Left colon (tissue), 2 donors: ENCODE results near the gene CHAF1A. TPM values are rescaled to one million over a fixed set of nuclear protein-coding genes. Genes with fewer than 3 reads are reported as not detected.

Experiments
- ATAC-seq: fragments of 200-7000 bp; cut with Tn5 transposase; one replicate; pipeline ENCODE4 v1.9.1; 2020; ENCODE audit warnings: mild to moderate bottlenecking, moderate library complexity
- DNase-seq, 2 donors: peaks; one replicate each; pipeline ENCODE4 v3.0.0-alpha.2; 2020
- intact Hi-C, 2 donors: fragments of 100-400 bp; cut with DNase I in 1 of 2; cut with micrococcal nuclease in 1 of 2; formaldehyde crosslinking; loops; one replicate each; pipeline versions ENCODE4 v1.11.2 to v1.14.0; 2022; cut with DNase I, micrococcal nuclease
- total RNA-seq, 2 donors: library from RNA; stranded (reverse); fragmentation: NEBNext Ultra II Directional; extraction: Animal tissue kit (Norgen Biotek cat#: 25700); gene quantifications; one replicate each; pipeline ENCODE4 v1.2.1, GENCODE V29; 2021
- donor health status: DM: no; HTN: no; CAD: no.
- donor health status: DM: yes; HTN: yes; CAD: no.

The CHAF1A gene
- total RNA-seq, 2 donors from 2014 or later = 10.0 to 15.5 TPM

DNA sequence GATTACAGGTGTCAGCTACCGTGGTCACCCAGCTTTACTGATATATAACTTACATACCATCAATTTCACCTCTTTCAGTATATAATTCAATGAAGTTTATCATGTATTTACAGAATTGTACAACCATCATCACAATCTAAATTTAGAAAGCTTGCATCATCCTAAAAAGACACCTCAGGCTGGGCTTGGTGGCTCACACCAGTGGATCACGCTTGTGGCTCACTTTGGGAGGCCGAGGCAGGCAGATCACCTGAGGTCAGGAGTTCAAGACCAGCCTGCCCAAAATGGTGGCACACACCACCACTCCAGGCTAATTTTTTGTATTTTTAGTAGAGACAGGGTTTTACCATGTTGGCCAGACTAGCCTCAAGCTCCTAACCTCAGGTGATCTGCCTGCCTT, 65.4 kb downstream of the CHAF1A start:
- intact Hi-C loops = no loop called here
- DNase-seq = no peak
- ATAC-seq = no peak

DNA sequence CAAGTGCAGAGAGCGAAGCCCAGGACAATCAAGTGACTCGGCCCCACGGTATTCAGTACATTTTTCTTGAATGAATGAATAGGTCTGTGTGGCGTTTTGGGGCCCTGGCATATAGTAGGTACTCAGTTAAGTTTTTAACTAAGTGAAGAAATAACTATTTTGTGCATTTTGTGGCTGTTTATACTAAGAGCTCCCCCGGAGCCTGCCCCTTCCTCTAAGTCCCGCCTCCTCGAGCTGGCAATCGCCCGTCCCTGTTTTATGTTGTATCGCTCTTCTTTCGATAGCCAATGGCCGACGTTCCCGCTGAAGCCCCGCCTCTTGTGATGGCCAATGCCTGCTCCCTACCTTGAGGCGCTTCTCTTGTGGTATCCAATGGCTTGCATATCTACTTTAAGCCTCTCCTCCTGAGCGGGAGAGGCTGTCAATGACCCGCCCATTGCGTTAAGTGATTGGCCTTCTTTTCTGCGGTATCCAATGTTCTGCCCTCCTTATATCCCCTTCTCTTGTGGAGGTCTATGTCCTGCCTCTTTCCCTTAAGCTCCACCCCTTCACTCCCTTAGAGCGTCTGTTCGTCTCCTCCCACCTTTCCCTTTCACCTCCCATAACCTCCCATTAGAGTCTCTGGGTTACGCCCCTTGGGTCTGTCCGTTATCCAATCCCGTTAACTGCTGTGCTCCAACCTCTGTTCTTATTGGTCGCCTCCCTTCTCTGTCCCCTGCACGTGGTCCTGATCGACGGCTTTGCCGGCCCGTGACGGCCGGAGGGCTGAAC, 69.1 kb downstream of the CHAF1A start:
- intact Hi-C loops = no loop called here
- DNase-seq = peak; percentile 97 to 99
- peak; percentile 87 for ATAC-seq

DNA sequence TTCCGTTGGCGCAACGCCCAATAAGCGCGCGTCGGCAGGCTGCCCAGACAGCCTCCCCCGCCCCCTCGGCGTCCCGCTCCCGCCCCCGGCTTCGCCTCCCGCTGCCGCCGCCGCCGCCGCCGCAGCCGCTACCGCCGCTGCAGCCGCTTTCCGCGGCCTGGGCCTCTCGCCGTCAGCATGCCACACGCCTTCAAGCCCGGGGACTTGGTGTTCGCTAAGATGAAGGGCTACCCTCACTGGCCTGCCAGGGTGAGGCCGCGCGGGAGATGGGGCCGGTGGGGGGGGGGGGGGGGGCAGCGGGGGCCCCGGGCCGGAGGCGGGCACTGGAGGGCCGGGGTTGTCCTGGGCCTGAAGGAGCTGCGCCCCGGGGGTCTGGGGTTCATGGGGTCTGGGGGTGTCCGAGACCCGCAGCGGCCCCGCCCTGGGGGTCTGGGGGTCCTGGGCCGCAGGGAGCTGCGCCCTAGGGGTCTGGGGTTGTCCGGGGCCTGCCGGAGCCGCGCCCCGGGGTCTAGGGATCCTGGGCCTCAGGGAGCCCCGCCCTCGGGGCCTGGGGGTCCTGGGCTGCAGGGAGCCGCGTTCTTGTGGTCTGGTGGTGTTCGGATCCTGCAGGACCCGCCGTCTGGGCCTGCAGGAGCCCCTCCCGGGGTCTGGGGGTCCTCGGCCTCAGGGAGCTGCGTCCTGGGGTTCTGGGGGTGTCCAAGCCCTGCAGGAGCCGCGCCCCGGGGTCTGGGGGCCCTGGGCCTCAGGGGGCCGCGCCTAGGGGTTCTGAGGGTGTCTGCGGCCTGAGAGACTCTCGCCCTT, 69.9 kb downstream of the CHAF1A start, which contains the start of gene HDGFL2:
HDGFL2 (plus strand) TSS at position 124 of the 801 bp plus-strand sequence; CDS start at position 178, 54 bp downstream.
- DNase-seq (peak in 1 of 2 donors; percentile 96), ATAC-seq (no peak)
- intact Hi-C loops = no loop called here

DNA sequence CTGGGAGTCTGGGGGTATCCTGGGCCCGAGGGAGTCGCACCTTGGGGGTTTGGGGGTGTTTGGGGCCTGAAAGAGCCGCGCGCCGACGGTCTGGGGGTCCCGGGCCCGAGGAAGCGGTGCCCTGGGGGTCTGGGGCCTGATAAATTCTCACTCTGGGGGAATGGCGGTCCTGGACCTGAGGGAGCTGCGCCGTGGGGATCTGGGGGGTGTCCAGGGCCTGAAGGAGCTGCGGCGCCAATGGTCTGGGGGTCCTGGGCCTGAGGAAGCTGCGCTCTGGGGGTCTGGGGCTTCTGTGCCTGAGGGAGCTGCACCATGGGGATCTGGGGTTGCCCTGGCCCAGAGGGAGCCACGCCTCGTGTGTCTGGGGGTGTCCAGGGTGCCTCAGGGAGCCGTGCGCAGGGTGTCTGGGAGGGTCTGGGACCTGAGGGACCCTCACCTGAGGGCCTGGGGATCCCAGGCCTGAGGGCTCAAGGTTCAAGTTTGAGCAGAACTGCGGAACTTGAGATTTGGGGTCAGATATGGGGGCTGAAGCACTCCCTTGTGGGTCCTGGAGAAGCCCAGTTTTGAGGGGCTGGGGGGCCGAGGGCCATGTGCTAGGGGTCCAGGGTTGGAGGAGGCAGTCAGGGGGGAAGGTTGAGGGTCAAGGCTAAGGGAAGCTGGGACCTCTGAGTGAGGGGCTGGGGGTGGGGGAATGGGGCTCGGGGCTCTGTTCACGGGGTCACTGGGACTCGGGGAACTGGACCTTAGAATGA, 70.7 kb downstream of the CHAF1A start:
- intact Hi-C loops = no loop called here
- ATAC-seq (no peak), DNase-seq (no peak)

DNA sequence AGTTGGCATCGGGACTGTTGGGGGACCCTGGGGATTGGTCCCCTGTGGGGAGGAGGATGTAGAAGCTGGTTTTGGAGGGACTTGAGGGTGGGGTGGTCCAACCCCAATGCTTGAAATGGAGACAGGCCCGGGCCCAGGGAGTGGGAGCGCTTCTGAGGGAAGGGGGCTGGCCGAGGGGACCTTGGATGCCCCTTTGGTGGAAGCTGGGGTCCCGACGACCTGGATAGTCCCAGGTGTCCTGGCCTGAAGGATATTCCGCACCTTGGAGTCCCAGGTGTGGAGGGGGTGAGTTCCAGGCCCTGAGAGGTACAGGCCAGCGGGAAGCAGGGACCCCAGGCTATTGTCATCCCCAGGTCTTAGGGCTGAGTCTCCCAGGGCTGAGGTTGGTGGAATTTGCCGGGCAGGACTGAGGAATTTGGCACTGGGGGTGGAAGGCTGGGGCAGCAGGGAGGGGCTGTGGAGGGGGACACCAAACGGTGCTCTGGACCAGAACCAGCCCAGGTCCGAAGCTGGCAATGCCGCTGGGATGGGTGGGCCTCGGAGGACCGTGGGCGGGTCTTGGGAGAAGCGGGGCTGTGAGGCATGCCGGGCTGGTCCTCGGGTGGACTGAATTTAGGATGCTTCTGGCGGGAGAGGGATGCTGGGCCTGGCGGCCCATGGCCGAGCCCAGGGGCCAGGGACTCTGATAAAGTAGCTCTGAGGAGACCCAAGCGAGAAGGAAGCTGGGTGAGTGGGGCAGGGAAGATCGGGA, 71.5 kb downstream of the CHAF1A start:
- DNase-seq (no peak), ATAC-seq (no peak)
- intact Hi-C loops = no loop called here

DNA sequence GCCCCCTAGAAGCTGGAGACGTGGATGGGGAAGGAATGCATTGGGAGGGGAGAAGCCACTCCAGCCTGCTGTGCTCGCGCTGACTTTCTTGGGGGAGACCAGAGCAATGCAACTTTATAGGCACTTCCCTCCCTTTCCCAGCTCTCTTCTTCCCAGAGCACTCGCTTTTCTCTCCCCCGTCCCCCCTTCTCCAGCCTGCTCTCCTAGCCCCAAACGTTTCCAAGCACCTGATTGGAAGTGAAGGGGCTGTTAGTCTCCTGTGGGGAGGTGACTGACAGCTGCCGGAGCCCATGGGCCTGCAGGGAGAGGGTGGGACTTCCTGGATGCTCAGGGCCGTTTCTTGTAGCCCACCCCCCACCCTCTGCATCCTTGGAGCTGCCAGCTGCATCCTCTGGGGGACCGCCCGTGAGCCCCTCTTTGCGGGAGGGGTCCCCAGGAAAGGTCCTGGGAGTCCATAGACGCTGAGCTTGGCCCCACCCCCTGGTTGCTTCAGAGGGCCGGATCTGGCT, 72.1 kb downstream of the CHAF1A start:
- intact Hi-C loops = no loop called here
- ATAC-seq = no peak
- DNase-seq = no peak

DNA sequence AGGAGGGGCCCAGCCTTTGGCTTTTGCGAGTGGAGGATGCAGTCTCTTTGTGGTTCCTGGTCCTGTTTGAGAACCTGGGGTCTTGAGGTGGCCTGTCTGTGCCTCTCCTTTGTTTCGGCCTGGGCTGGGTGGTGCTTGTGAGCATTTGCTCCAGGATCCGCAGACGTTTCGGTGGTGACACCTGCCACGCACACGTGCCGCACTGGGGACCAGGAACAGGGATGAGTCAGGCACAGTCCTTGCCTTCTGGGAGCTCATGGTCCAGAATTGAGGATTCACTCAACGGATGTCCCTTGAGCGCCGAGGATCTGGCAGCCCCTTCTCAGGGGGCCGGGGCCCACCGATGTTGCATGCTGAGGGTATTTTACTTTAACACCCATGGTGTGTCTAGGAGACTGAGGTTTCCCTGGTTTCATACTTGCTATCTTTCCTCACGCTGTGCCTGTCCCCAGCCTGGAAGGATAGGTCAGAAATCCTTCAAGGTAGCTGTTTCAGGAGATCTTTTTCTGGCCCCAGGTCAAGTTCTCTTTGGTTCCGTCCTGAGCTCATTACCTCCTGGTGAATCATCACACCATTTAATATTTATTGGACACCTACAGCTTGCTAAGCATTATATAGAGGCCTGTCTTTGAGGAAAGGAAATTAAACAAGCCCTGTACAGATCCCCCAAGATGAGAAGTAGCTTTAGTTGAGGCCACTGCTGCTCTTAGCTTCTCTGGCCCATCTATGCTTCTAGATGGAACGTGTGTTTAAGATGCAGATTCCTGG, 74.8 kb downstream of the CHAF1A start:
- ATAC-seq = no peak
- no peak for DNase-seq
- intact Hi-C loops = no loop called here

DNA sequence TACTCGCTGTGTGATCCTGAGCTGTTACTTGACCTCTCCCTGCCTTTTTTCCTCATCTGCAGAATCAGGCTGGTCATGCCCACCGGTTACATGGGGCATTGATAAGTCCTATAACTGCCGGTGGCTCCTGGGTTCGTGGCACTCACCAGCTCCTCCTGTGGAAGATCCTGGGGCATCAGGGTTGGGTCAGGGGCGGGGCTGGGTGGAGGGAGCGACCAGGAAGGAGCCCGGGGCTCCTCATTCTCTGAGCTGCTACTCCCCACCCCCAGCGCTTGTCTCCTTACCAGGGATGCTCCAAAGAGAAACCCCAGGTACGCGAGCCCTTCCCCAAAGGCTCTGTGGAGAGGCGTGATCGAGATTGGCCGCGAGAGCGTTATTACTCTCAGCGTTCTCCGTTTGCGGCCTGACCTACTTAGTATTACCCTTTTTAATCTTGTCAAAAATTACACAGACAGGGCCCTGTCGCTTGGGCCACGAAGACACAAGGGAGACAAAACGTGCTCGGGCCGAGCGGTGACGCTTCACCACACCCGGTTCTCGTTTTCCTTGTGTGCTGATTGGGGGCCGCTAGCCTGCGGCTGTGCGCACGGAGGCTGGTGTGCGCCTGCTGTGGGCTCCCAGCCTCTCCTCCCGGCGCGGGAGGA, 80.4 kb downstream of the CHAF1A start:
- DNase-seq = no peak
- ATAC-seq = peak; percentile 41
- intact Hi-C loops = no loop called here

DNA sequence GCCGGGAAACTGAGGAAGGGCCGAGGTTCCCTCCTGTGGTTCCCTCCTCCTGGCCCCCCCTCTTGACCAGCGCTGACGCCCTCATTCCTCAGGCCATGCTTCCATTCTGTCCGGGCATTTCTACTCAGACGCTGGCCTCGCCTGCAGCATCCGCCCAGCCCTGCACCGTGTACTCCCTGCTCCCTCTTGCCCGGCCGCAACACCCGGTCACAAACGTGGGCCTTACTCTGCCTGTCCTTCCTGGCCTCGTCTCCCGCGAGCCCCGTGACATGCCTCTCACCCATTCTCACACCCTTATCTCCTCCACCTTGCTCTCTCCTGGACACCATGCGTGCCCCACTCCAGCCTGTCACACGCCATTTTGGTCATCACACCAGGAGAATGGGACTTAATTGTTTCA, 80.9 kb downstream of the CHAF1A start:
- no peak for DNase-seq
- ATAC-seq = no peak
- intact Hi-C loops = no loop called here

DNA sequence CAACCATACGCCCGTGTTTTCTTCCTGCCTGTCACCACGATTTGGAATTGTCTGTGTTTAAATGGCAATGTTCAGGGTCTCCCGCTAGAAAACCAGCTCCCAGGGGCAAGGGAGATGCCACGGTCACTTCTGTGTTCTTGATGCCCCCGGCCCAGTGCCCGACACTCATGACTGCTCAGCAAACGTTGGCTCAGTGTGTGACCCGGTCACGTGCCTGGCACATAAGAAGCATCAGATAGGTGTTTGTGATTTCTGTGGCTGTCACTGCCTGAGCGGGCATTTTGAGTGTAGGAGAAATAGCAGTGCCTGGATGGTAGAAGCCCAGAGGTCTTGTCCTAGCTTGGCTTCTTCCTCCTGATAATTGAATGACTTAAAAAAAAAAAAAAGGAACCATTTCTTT, 85.1 kb downstream of the CHAF1A start:
- no peak for ATAC-seq
- DNase-seq = no peak
- intact Hi-C loops = no loop called here

DNA sequence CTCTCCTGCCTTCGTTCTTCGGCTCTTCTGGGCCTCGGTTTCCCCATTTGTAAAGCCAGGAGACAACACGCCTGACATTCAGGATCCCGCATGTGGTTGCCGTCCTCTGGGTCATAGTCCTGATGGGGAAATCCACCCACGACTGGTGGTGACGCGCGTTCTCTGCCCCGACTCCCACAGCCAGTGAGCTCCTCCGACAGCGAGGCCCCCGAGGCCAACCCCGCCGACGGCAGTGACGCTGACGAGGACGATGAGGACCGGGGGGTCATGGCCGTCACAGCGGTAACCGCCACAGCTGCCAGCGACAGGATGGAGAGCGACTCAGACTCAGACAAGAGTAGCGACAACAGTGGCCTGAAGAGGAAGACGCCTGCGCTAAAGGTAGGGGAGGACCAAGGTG, 86.1 kb downstream of the CHAF1A start:
- no peak for DNase-seq
- ATAC-seq = no peak
- intact Hi-C loops = no loop called here

DNA sequence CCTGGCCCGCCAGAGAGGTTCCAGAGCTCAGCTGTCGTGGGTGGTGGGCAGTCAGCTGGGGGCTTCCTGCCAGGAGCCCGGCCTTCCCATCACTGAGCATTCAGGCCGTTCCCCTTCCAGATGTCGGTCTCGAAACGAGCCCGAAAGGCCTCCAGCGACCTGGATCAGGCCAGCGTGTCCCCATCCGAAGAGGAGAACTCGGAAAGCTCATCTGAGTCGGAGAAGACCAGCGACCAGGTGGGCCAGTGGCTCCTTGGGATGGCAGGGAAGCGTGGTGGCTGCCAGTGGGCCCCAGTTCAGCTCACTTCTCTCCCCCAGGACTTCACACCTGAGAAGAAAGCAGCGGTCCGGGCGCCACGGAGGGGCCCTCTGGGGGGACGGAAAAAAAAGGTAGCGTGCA, 89.0 kb downstream of the CHAF1A start:
- no peak for DNase-seq
- no peak for ATAC-seq
- intact Hi-C loops = no loop called here

DNA sequence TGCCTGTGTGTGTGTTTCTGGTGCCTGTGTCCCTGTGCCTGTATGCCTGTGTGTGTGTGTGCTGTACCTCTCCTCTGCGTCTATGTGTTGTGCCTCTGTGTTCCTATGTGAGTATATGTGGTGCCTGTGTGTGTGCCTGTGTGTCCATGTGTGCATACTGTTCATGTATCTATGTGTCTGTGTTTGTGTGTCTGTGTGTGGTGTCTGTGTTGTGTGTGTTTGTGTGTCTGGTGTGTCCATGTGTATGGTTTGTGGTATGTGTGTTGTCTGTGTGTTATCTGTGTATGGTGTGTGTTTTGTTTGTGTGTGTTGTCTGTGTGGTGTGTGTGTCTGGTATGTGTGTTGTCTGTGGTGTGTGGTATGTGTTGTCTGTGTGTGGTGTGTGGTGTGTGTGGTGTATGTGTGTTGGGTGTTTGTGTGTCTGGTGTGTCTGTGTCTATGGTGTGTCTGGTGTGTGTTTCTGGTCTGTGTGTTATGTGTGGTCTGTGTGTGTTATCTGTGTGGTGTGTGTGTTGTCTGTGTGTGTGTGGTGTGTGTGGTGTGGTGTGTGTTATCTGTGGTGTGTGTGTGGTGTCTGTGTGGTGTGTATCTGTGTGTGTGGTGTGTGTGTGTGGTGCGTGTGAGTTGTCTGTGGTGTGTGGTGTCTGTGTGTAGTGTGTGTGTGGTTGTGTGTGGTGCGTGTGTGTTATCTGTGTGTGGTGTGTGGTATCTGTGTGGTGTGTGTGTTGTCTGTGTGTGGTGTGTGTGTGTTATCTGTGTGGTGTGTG, 90.1 kb downstream of the CHAF1A start:
- ATAC-seq = no peak
- intact Hi-C loops = no loop called here
- DNase-seq = no peak
